Uterus (tissue), 2 donors: ENCODE data around the gene NFATC1.

ENCODE experiments used
- CTCF ChIP-seq, 4 experiments: fragments of 200-600 bp in 2 of 4; fragments of 450-650 bp in 2 of 4; sonication (generic) in 2 of 4; IDR thresholded peaks; one replicate each; pipeline ENCODE4 v1.5.1; 2016 to 2019; ENCODE audit warnings: antibody characterized with exemption in 4 of 4, mild to moderate bottlenecking in 2 of 4, moderate library complexity in 1 of 4
- POLR2A ChIP-seq, 2 donors: fragments of 450-650 bp; IDR thresholded peaks; one replicate each; pipeline ENCODE4 v1.6.1; 2016; ENCODE audit warnings: antibody characterized with exemption in 2 of 2, mild to moderate bottlenecking in 1 of 2, moderate library complexity in 1 of 2

- no peak for TF ChIP-seq CTCF (IDR thresholded peaks at IDR 0.05)
- TF ChIP-seq POLR2A (IDR thresholded peaks at IDR 0.05): no peak
These were observed 111.4 kb downstream of the NFATC1 start for GRCh38 chr18:79507076-79507545.
